ENCODE results near the gene OR9Q1.

The OR9Q1 gene

GRCh38 chr11:58034471-58034870 is 10.8 kb downstream of the OR9Q1 start:
- TF ChIP-seq CTCF (IDR thresholded peaks at IDR 0.05; ENCODE audit: low read depth, low read length): no peak
- no peak for DNase-seq (ENCODE audit: extremely low read depth, low read depth)

GRCh38 chr11:58039589-58039988 is 15.9 kb downstream of the OR9Q1 start:
- TF ChIP-seq CTCF (IDR thresholded peaks at IDR 0.05; ENCODE audit: low read depth, low read length): no peak
- no peak for DNase-seq (ENCODE audit: extremely low read depth, low read depth)

- DNase-seq (ENCODE audit: extremely low read depth, low read depth): no peak
- TF ChIP-seq CTCF (IDR thresholded peaks at IDR 0.05; ENCODE audit: low read depth, low read length): no peak
These were observed 19.7 kb downstream of the OR9Q1 start for GRCh38 chr11:58043379-58043778.

- no peak for TF ChIP-seq CTCF (IDR thresholded peaks at IDR 0.05; ENCODE audit: low read depth, low read length)
- no peak for DNase-seq (ENCODE audit: extremely low read depth, low read depth)
These were observed 22.6 kb downstream of the OR9Q1 start for GRCh38 chr11:58046231-58046630.

GRCh38 chr11:58047818-58048217 is 24.1 kb downstream of the OR9Q1 start:
- no peak for DNase-seq (ENCODE audit: extremely low read depth, low read depth)
- TF ChIP-seq CTCF (IDR thresholded peaks at IDR 0.05; ENCODE audit: low read depth, low read length): no peak

GRCh38 chr11:58055806-58056401 is 32.2 kb downstream of the OR9Q1 start:
- no peak for TF ChIP-seq CTCF (IDR thresholded peaks at IDR 0.05; ENCODE audit: low read depth, low read length)

GRCh38 chr11:58057481-58057880 is 33.8 kb downstream of the OR9Q1 start:
- TF ChIP-seq CTCF (IDR thresholded peaks at IDR 0.05; ENCODE audit: low read depth, low read length): no peak
- no peak for DNase-seq (ENCODE audit: extremely low read depth, low read depth)

More at GRCh38 chr11:58055806-58056401, 32.2 kb downstream of the OR9Q1 start:
- no peak for DNase-seq (ENCODE audit: extremely low read depth, low read depth)

Measured in AG09319 (cell line).